Measurements from ENCODE around the gene SMARCAL1.

GRCh38 chr2:216408426-216409290 is 3.6 kb upstream of the SMARCAL1 start:
- TF ChIP-seq CTCF (IDR thresholded peaks at IDR 0.05) = no peak; the same call in 1 of the 2 replicates
- no peak for TF ChIP-seq REST (IDR thresholded peaks at IDR 0.05; ENCODE audit: insufficient read depth in 1 of 2, low read depth in 2 of 2, low read length in 1 of 2)
- no peak for TF ChIP-seq SIN3A (IDR thresholded peaks at IDR 0.05; ENCODE audit: borderline replicate concordance, insufficient read depth, low read depth, low read length)
